Activated naive CD4-positive, alpha-beta T cell treated with anti-CD3 and anti-CD28 coated beads, Interleukin-2, amount 50 U/mL, for 16 hours (primary cell): ENCODE results near the gene SLC45A3.

ENCODE experiments used
- DNase-seq: peaks from one replicate; pipeline ENCODE4 v3.0.0-alpha.2; 2020

Gene SLC45A3

GRCh38 chr1:205700865-205701401 is 20.6 kb upstream of the SLC45A3 start:
- DNase-seq = no peak

GRCh38 chr1:205699416-205699815 is 19.1 kb upstream of the SLC45A3 start:
- no peak for DNase-seq

- DNase-seq = no peak
These were observed 18.6 kb upstream of the SLC45A3 start for GRCh38 chr1:205698921-205699320.

GRCh38 chr1:205693421-205693991 is 13.2 kb upstream of the SLC45A3 start:
- no peak for DNase-seq

- no peak for DNase-seq
These were observed 12.1 kb upstream of the SLC45A3 start for GRCh38 chr1:205692423-205692822.

- DNase-seq = no peak
These were observed 9.9 kb upstream of the SLC45A3 start for GRCh38 chr1:205690122-205690756.

GRCh38 chr1:205689479-205689878 is 9.2 kb upstream of the SLC45A3 start:
- no peak for DNase-seq

GRCh38 chr1:205688171-205689080 is 8.1 kb upstream of the SLC45A3 start:
- no peak for DNase-seq

- DNase-seq = no peak
These were observed 6.9 kb upstream of the SLC45A3 start for GRCh38 chr1:205687242-205687641.

GRCh38 chr1:205681364-205681763 is 1.1 kb upstream of the SLC45A3 start:
- no peak for DNase-seq

GRCh38 chr1:205678286-205679111 is 1.8 kb downstream of the SLC45A3 start:
- no peak for DNase-seq

GRCh38 chr1:205677167-205677566 is 3.1 kb downstream of the SLC45A3 start:
- DNase-seq = no peak

GRCh38 chr1:205676597-205676996 is 3.7 kb downstream of the SLC45A3 start:
- DNase-seq = no peak

- DNase-seq = no peak
These were observed 4.3 kb downstream of the SLC45A3 start for GRCh38 chr1:205676002-205676401.

GRCh38 chr1:205675247-205675646 is 5.1 kb downstream of the SLC45A3 start:
- no peak for DNase-seq

GRCh38 chr1:205672970-205673369 is 7.3 kb downstream of the SLC45A3 start:
- DNase-seq = no peak

GRCh38 chr1:205672395-205672889 is 7.9 kb downstream of the SLC45A3 start:
- no peak for DNase-seq

- no peak for DNase-seq
These were observed 9.5 kb downstream of the SLC45A3 start for GRCh38 chr1:205670611-205671430.

- no peak for DNase-seq
These were observed 10.2 kb downstream of the SLC45A3 start for GRCh38 chr1:205670150-205670446.

GRCh38 chr1:205669341-205670149 is 10.8 kb downstream of the SLC45A3 start:
- no peak for DNase-seq

- no peak for DNase-seq
These were observed 11.4 kb downstream of the SLC45A3 start for GRCh38 chr1:205668951-205669340.
